ENCODE data around the gene ZFYVE16.
"Not testable (repeated sequence)": the region's sequence is repeated elsewhere in the genome, so short reads cannot be mapped to it uniquely, and the experiment has no call there.

The ZFYVE16 gene

GRCh38 chr5:80463269-80463668, 55.4 kb downstream of the ZFYVE16 start:
- ATAC-seq (ENCODE audit: low read depth): no peak
- H3K27ac ChIP-seq (ENCODE audit: poor library complexity, severe bottlenecking): no peak overlapping the region
- peaks cover 55% of the 10 kb centered on the region for H3K36me3 ChIP-seq (ENCODE audit: low read depth)
- no peak overlapping the region for H3K4me3 ChIP-seq (ENCODE audit: severe bottlenecking)
- no peak for DNase-seq (ENCODE audit: low spot score)
- TF ChIP-seq, protein P1, sequence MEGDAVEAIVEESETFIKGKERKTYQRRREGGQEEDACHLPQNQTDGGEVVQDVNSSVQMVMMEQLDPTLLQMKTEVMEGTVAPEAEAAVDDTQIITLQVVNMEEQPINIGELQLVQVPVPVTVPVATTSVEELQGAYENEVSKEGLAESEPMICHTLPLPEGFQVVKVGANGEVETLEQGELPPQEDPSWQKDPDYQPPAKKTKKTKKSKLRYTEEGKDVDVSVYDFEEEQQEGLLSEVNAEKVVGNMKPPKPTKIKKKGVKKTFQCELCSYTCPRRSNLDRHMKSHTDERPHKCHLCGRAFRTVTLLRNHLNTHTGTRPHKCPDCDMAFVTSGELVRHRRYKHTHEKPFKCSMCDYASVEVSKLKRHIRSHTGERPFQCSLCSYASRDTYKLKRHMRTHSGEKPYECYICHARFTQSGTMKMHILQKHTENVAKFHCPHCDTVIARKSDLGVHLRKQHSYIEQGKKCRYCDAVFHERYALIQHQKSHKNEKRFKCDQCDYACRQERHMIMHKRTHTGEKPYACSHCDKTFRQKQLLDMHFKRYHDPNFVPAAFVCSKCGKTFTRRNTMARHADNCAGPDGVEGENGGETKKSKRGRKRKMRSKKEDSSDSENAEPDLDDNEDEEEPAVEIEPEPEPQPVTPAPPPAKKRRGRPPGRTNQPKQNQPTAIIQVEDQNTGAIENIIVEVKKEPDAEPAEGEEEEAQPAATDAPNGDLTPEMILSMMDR (IDR thresholded peaks at IDR 0.05; ENCODE audit: poor library complexity, severe bottlenecking): no peak
- peaks cover 20% of the 10 kb centered on the region for H3K4me1 ChIP-seq (ENCODE audit: insufficient read depth, poor library complexity, severe bottlenecking)
- no peaks in the 10 kb centered on the region for H3K27me3 ChIP-seq (ENCODE audit: insufficient read depth, poor library complexity, severe bottlenecking)
- no peaks in the 10 kb centered on the region for H3K9me3 ChIP-seq (ENCODE audit: severe bottlenecking)

GRCh38 chr5:80466669-80467485, 59.0 kb downstream of the ZFYVE16 start:
- ATAC-seq (ENCODE audit: low read depth) (peak; percentile 82), DNase-seq (ENCODE audit: low spot score) (no peak)
- H3K36me3 ChIP-seq (ENCODE audit: low read depth): peaks cover 43% of the 10 kb centered on the region
- H3K9me3 ChIP-seq (ENCODE audit: severe bottlenecking): peaks cover 6% of the 10 kb centered on the region
- H3K27me3 ChIP-seq (ENCODE audit: insufficient read depth, poor library complexity, severe bottlenecking): no peaks in the 10 kb centered on the region
- H3K4me1 ChIP-seq (ENCODE audit: insufficient read depth, poor library complexity, severe bottlenecking): peaks cover 22% of the 10 kb centered on the region
- peak overlapping the region; percentile 74 for H3K27ac ChIP-seq (ENCODE audit: poor library complexity, severe bottlenecking)
- no peak overlapping the region for H3K4me3 ChIP-seq (ENCODE audit: severe bottlenecking)
- TF ChIP-seq, protein P1 (IDR thresholded peaks at IDR 0.05; ENCODE audit: poor library complexity, severe bottlenecking): no peak

DNA sequence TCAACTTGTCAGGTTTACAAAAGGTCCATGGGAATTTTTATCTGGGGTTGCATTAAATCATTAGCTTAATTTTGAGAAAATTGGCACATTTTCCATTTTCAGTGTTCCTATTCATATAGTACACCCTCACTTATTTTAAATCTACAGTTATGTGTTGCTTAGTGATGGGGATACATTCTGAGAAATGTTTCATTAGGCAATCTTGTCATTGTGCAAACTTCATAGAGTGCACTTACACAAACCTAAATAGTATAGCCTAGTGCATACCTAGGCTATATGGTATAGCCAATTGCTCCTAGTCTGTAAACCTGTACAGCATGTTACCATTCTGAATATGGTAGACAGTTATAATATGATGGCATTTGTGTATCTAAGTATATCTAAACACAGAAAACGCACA, 60.3 kb downstream of the ZFYVE16 start:
- H3K4me1 ChIP-seq (ENCODE audit: insufficient read depth, poor library complexity, severe bottlenecking): peaks cover 22% of the 10 kb centered on the region
- H3K4me3 ChIP-seq (ENCODE audit: severe bottlenecking): no peak overlapping the region
- H3K36me3 ChIP-seq (ENCODE audit: low read depth): peaks cover 44% of the 10 kb centered on the region
- TF ChIP-seq, protein P1 (IDR thresholded peaks at IDR 0.05; ENCODE audit: poor library complexity, severe bottlenecking): no peak
- ATAC-seq (ENCODE audit: low read depth) (no peak), DNase-seq (ENCODE audit: low spot score) (no peak)
- H3K27ac ChIP-seq (ENCODE audit: poor library complexity, severe bottlenecking): peak overlapping the region; percentile 74
- peaks cover 6% of the 10 kb centered on the region for H3K9me3 ChIP-seq (ENCODE audit: severe bottlenecking)
- H3K27me3 ChIP-seq (ENCODE audit: insufficient read depth, poor library complexity, severe bottlenecking): no peaks in the 10 kb centered on the region

- not testable (repeated sequence) for ATAC-seq (ENCODE audit: low read depth); H3K4me3 ChIP-seq (ENCODE audit: severe bottlenecking); H3K9me3 ChIP-seq (ENCODE audit: severe bottlenecking); H3K27me3 ChIP-seq (ENCODE audit: insufficient read depth, poor library complexity, severe bottlenecking); H3K27ac ChIP-seq (ENCODE audit: poor library complexity, severe bottlenecking); DNase-seq (ENCODE audit: low spot score)
- Histone ChIP-seq H3K36me3 (ENCODE audit: low read depth) (peaks cover 56% of the 10 kb centered on the region), H3K4me1 (ENCODE audit: insufficient read depth, poor library complexity, severe bottlenecking) (peaks cover 22% of the 10 kb centered on the region)
Measured at GRCh38 chr5:80470631-80471030, 62.8 kb downstream of the ZFYVE16 start.

GRCh38 chr5:80474929-80475328, 67.1 kb downstream of the ZFYVE16 start:
- no peak overlapping the region for H3K27ac ChIP-seq (ENCODE audit: poor library complexity, severe bottlenecking)
- DNase-seq (ENCODE audit: low spot score) (no peak), ATAC-seq (ENCODE audit: low read depth) (no peak)
- peaks cover 6% of the 10 kb centered on the region for H3K9me3 ChIP-seq (ENCODE audit: severe bottlenecking)
- peaks cover 85% of the 10 kb centered on the region for H3K36me3 ChIP-seq (ENCODE audit: low read depth)
- H3K4me3 ChIP-seq (ENCODE audit: severe bottlenecking): no peak overlapping the region
- H3K4me1 ChIP-seq (ENCODE audit: insufficient read depth, poor library complexity, severe bottlenecking): peaks cover 7% of the 10 kb centered on the region
- no peaks in the 10 kb centered on the region for H3K27me3 ChIP-seq (ENCODE audit: insufficient read depth, poor library complexity, severe bottlenecking)
- TF ChIP-seq, protein P1 (IDR thresholded peaks at IDR 0.05; ENCODE audit: poor library complexity, severe bottlenecking): no peak

Data from RWPE2 (cell line).